Brain microvascular endothelial cell (primary cell): ENCODE results near the gene FOXA3.

Source experiments
- DNase-seq: peaks from one replicate; pipeline ENCODE4 v3.0.0-alpha.2; 2020
- H3K27ac ChIP-seq: fragments of 250-450 bp; sonication (Bioruptor Pico); 2 replicates; pipeline ENCODE4 v1.5.1; 2020; ENCODE audit warnings: mild to moderate bottlenecking, moderate library complexity
- H3K27me3 ChIP-seq: fragments of 250-450 bp; sonication (Bioruptor Pico); replicated peaks from 2 replicates; pipeline ENCODE4 v1.5.1; 2020; ENCODE audit warnings: mild to moderate bottlenecking
- H3K36me3 ChIP-seq: fragments of 250-450 bp; sonication (Bioruptor Pico); replicated peaks from 2 replicates; pipeline ENCODE4 v1.5.1; 2020; ENCODE audit warnings: mild to moderate bottlenecking
- H3K4me3 ChIP-seq: 2 replicates; pipeline ENCODE4 v1.5.1; 2011; ENCODE audit warnings: low read depth, mild to moderate bottlenecking, control low read depth, low read length, moderate library complexity
- in situ Hi-C: cut with HindIII; loops from 2 replicates; pipeline ENCODE4 v1.10.0; 2017; ENCODE audit warnings: low sequenced_read_pairs, low pct_ligation_motif_present
- TF ChIP-seq, protein P1 (sequence below): IDR thresholded peaks from 2 replicates; pipeline ENCODE4 v1.5.1; 2011; ENCODE audit warnings: low read depth, mild to moderate bottlenecking, moderate library complexity, low read length, control low read depth, inconsistent platforms; ENCODE audit errors: missing control alignments

FOXA3 gene

DNA sequence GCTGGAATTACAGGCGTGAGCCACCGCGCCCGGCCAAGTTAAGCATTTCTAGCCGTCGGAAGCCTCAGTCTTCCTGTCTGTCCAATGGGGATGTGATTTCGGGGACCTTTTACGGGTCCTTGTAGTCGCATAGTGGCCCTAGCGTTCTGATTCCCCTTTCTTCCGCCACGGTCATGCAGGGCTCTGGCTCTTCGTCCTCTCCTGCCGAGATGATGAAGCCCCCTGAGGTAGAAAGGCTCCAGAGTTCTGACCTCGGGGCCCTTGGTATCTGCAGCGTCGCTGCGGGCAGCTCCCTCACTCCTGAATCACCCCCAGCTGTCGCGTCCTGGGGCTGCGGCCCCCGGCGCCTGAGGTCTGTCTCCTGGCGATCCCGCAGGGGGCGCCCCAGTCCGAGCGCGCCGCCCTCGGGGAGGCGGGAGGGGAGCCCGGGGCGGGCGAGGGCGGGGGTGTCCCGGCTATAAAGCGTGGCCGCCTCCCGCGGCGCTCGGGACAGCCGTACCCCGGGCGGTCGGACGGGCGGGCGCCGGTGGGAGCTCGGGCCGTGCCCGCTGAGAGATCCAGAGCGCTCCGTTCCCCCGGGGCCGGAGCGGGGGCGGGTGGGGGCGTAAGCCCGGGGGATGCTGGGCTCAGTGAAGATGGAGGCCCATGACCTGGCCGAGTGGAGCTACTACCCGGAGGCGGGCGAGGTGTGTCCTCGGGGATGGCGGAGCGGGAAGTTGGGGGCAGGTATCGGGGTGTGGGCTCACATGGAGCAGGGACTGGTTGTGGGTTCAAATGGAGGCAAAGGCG is at the start of gene FOXA3:
TSS of gene FOXA3 (plus strand) at position 487 of the 789 bp plus-strand sequence. CDS start at position 618, 131 bp downstream.
- in situ Hi-C loops: no loop called here
- H3K27ac ChIP-seq: no peak within 1 kb of the TSS
- peak within 1 kb of the TSS; percentile 97 for H3K4me3 ChIP-seq
- peaks cover 4% of the 10 kb centered on the region for H3K36me3 ChIP-seq
- TF ChIP-seq, protein P1, sequence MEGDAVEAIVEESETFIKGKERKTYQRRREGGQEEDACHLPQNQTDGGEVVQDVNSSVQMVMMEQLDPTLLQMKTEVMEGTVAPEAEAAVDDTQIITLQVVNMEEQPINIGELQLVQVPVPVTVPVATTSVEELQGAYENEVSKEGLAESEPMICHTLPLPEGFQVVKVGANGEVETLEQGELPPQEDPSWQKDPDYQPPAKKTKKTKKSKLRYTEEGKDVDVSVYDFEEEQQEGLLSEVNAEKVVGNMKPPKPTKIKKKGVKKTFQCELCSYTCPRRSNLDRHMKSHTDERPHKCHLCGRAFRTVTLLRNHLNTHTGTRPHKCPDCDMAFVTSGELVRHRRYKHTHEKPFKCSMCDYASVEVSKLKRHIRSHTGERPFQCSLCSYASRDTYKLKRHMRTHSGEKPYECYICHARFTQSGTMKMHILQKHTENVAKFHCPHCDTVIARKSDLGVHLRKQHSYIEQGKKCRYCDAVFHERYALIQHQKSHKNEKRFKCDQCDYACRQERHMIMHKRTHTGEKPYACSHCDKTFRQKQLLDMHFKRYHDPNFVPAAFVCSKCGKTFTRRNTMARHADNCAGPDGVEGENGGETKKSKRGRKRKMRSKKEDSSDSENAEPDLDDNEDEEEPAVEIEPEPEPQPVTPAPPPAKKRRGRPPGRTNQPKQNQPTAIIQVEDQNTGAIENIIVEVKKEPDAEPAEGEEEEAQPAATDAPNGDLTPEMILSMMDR: peak; percentile 49
- DNase-seq: no peak
- peaks cover 21% of the 10 kb centered on the region for H3K27me3 ChIP-seq

DNA sequence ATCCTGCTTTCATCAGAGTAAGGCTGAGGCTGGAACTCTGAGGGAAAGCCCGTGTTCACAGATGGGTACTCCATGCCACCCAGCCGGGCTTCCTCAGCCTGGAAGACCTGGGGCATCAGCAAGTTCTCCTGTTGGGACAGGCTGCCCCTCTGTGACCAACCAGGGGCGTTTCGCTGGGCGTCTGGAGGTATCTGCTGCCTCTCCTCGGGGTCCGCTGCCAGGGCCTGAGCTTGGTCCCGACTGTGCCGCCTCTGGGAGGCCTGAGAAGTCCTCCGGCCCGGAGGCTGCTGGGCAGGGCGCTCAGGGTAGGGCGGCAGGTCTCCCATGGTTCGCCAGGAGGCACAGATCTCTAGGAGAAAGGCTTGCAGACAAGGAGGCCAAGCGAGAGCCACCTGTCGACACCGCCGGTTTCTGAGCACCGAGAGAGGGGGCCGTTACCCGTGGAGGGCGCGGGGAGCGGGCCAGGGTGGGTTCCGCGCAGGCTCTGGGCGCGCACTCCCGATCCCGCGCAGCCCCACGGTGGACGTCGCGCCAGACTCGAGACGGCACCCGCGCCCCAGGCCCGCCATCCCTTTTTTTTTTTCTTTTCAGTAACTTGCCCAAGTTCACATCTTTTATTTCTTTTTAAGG is 49.2 kb upstream of the FOXA3 start, which contains the start of gene RSPH6A:
TSS of gene RSPH6A (minus strand) at position 458 of the 630 bp plus-strand sequence. CDS start at position 326, 132 bp downstream.
- H3K36me3 ChIP-seq: peaks cover 2% of the 10 kb centered on the region
- H3K4me3 ChIP-seq: peak within 1 kb of the TSS; percentile 37
- no peaks in the 10 kb centered on the region for H3K27me3 ChIP-seq

DNA sequence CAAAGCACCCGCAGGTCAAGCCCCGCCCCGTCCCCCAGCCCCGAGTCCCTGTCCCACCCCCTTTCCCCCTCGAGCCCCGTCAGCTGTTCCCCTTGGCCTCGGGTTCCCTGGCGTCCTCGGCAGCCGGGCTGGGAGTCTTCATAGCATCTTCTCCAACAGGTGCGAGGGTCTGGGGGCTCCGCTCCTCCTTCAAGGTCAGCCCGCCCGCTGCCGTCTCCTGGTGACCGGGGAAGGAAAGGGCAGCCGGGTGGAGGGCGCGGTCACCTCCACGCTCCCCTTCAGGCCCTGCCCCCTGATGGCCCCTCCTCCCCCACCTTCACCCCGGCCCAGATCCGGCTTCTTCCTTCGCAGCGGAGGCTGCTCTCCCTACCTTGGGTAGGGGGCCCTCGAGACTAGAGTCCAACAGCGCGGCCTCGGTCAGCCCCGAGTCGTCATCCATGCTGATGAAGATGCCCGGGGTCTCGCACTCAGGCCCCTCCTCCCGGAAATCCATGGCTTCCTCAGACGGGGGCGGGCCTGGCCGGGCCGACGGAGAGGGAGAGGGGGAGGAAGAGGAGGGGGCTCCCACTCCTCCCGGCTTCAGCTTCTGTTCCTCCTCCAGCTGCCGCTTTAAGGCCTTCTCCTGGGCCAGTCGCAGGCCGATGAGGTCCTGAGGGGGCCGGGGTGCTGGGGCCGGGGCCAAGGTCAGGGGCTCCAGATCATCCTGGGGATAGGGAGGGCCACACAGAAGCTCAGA is 48.5 kb upstream of the FOXA3 start:
- H3K27ac ChIP-seq: no peak overlapping the region
- TF ChIP-seq, protein P1: no peak
- in situ Hi-C loops: no loop called here
- H3K36me3 ChIP-seq: peaks cover 9% of the 10 kb centered on the region
- no peaks in the 10 kb centered on the region for H3K27me3 ChIP-seq
- peak overlapping the region; percentile 37 for H3K4me3 ChIP-seq
- DNase-seq: no peak

More for the DNA sequence above, 49.2 kb upstream of the FOXA3 start, which contains the start of gene RSPH6A:
- TF ChIP-seq, protein P1: no peak
- DNase-seq: no peak
- H3K27ac ChIP-seq: no peak within 1 kb of the TSS
- in situ Hi-C loops: no loop called here

DNA sequence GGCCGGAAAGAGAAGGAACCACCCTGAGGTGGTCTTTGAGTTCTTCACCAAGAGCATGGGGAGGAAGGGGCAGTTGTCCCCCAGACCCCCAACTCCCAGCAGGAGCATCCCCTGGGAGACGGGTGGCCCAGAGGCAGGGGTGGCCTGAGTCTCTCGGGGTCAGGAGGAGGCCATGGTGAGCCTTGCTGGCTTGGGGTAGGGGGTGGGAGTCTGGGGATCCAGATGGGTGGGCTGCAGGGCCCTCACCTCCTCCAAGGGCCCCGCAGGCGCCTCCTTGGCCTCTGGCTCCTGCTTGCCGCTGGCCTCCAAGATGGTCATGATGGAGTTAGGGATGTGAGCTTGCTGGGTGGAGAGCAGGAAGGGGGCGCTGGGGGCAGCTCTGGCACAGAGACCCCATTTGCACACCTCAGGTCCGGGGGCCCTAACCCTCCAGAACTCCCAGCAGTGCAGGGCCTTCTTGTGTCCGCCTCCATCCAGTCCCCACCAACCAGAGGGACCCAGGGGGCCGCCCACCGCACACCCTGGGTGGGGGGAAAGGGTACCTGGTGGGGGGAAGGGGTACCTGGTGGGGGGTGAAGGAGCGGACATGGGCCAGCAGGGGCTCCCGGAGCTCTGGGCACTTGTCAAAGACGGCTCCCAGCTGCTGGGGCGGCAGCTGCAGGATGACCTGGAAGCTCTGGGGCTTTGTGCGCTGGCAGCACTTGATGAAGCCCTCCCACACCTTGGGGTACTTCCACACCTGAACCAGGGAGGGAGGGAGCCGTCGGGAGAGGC is 47.7 kb upstream of the FOXA3 start:
- H3K36me3 ChIP-seq: peaks cover 14% of the 10 kb centered on the region
- no peak overlapping the region for H3K4me3 ChIP-seq
- H3K27me3 ChIP-seq: no peaks in the 10 kb centered on the region
- TF ChIP-seq, protein P1: no peak
- DNase-seq: no peak
- in situ Hi-C loops: no loop called here
- H3K27ac ChIP-seq: no peak overlapping the region

DNA sequence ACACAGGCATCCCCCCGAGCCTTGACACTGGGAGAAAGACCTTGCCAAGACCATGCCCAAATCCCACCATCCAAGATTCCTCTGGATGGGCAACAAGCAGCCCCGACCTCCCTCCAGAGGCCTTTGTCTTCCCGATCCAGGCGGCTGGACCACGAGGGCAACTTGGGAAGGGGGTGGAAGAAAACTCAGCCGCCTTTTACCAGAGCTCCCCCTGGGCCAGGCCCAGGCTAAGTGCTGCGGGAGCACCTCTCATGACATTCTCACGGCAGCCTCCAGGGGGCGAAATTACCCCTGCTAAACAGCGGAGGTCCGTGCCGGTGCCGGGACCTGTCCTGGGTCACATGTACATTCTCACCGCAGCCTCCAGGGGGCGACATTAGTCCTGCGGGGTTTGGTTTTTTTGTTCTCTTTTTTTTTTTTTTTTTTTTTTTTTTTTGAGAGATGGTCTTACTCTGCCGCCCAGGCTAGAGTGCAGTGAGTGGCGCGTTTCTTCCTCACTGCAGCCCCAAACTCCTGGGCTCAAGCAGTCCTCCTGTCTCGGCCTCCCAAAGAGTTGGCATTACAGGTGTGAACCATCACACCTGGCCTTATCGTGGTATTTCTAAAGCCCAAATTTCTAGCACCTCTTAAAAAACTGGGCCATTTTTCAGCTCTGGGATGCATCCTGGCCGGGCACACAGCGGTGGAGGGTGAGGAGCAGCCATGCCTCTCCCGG is 47.0 kb upstream of the FOXA3 start:
- peaks cover 14% of the 10 kb centered on the region for H3K36me3 ChIP-seq
- in situ Hi-C loops: no loop called here
- peak; percentile 92 for DNase-seq
- TF ChIP-seq, protein P1: peak; percentile 95
- H3K4me3 ChIP-seq: no peak overlapping the region
- H3K27me3 ChIP-seq: no peaks in the 10 kb centered on the region
- no peak overlapping the region for H3K27ac ChIP-seq
